OCI-LY3 (cell line): ENCODE data around the gene GRIN2A.

ENCODE experiments used
- H2AFZ ChIP-seq: fragments of 200-600, 300-600 bp; shearing (Covaris generic); 2 replicates; pipeline ENCODE4 v1.6.0; 2014; ENCODE audit warnings: antibody characterized with exemption, low read depth, low read length
- H3K27ac ChIP-seq: fragments of 200-600, 300-600 bp; sonication (generic); 2 replicates; pipeline ENCODE4 v1.5.1; 2014; ENCODE audit warnings: mild to moderate bottlenecking, low read length, moderate library complexity, mixed read lengths
- H3K27me3 ChIP-seq: fragments of 200-600, 300-600 bp; sonication (generic); 2 replicates; pipeline ENCODE4 v1.6.1; 2014; ENCODE audit warnings: low read depth, low read length, mixed read lengths
- H3K36me3 ChIP-seq: fragments of 200-600, 300-600 bp; sonication (generic); replicated peaks from 2 replicates; pipeline ENCODE3; 2014; ENCODE audit warnings: low read depth, low read length, mixed read lengths
- H3K4me1 ChIP-seq: fragments of 300-600, 200-600 bp; sonication (generic); 2 replicates; pipeline ENCODE4 v1.6.1; 2014; ENCODE audit warnings: low read length, mixed read lengths
- H3K4me2 ChIP-seq: fragments of 200-600, 300-600 bp; sonication (generic); 2 replicates; pipeline ENCODE4 v1.6.1; 2014; ENCODE audit warnings: low read length, mixed read lengths
- H3K4me3 ChIP-seq: fragments of 300-600, 200-600 bp; sonication (generic); 2 replicates; pipeline ENCODE4 v1.5.1; 2014; ENCODE audit warnings: antibody characterized with exemption, mild to moderate bottlenecking, low read length, moderate library complexity
- H3K79me2 ChIP-seq: fragments of 300-600, 200-600 bp; shearing (Covaris generic); 2 replicates; pipeline ENCODE4 v1.6.1; 2014; ENCODE audit warnings: mild to moderate bottlenecking, low read length, mixed read lengths
- H3K9ac ChIP-seq: fragments of 300-600, 200-600 bp; shearing (Covaris generic); 2 replicates; pipeline ENCODE4 v1.6.0; 2014; ENCODE audit warnings: mild to moderate bottlenecking, low read length, moderate library complexity
- H3K9me3 ChIP-seq: fragments of 200-600, 300-600 bp; shearing (Covaris generic); 2 replicates; pipeline ENCODE4 v1.6.1; 2014; ENCODE audit warnings: low read length, mixed read lengths; ENCODE audit not compliant: insufficient read depth
- H4K20me1 ChIP-seq: fragments of 200-600, 300-600 bp; sonication (generic); 2 replicates; pipeline ENCODE4 v1.6.1; 2016; ENCODE audit warnings: low read length, mixed read lengths; ENCODE audit not compliant: insufficient read depth
- EZH2phosphoT487 ChIP-seq: fragments of 200-600 bp; shearing (Covaris generic); IDR thresholded peaks from 2 replicates; pipeline ENCODE4 v1.6.1; 2018; ENCODE audit warnings: antibody characterized with exemption, mixed run types, low read depth
- TF ChIP-seq, protein P1 (sequence below): fragments of 200-600, 300-600 bp; sonication (generic); IDR thresholded peaks from 2 replicates; pipeline ENCODE4 v1.5.1; 2014; ENCODE audit warnings: antibody characterized with exemption, low read length, low read depth

GRIN2A gene

DNA sequence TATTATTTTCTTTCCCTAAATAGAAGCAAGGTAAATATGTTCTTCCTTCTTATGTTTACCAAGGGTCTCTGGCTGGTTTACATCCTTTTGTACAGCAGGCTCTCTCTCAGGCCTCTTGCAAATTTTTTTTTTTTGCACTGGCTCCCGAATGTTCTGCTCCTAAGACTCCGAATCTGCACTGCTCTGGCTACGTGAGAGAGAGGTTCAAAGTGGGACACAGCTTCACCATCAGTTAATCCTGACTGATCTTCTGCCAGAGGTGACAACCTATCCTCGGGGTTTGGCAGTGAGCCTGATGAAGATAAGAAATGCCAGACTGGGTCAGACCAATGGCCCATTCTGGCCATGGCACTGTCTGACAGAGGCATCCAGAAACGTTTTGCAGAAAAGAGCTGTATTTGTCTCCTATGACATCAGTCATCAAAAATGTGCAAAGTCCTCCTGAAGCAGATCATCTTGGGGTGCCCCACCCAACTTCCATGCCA lies 136.9 kb downstream of the GRIN2A start:
- H2AFZ ChIP-seq: no peak overlapping the region
- no peaks in the 10 kb centered on the region for H3K79me2 ChIP-seq
- no peak overlapping the region for H3K4me3 ChIP-seq
- H3K27ac ChIP-seq: no peak overlapping the region
- TF ChIP-seq EZH2phosphoT487: no peak
- TF ChIP-seq, protein P1, sequence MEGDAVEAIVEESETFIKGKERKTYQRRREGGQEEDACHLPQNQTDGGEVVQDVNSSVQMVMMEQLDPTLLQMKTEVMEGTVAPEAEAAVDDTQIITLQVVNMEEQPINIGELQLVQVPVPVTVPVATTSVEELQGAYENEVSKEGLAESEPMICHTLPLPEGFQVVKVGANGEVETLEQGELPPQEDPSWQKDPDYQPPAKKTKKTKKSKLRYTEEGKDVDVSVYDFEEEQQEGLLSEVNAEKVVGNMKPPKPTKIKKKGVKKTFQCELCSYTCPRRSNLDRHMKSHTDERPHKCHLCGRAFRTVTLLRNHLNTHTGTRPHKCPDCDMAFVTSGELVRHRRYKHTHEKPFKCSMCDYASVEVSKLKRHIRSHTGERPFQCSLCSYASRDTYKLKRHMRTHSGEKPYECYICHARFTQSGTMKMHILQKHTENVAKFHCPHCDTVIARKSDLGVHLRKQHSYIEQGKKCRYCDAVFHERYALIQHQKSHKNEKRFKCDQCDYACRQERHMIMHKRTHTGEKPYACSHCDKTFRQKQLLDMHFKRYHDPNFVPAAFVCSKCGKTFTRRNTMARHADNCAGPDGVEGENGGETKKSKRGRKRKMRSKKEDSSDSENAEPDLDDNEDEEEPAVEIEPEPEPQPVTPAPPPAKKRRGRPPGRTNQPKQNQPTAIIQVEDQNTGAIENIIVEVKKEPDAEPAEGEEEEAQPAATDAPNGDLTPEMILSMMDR: no peak
- H3K4me2 ChIP-seq: no peak overlapping the region
- H3K9ac ChIP-seq: no peak overlapping the region
- no peaks in the 10 kb centered on the region for H3K36me3 ChIP-seq
- no peaks in the 10 kb centered on the region for H4K20me1 ChIP-seq
- H3K9me3 ChIP-seq: no peaks in the 10 kb centered on the region
- H3K4me1 ChIP-seq: no peaks in the 10 kb centered on the region
- H3K27me3 ChIP-seq: no peaks in the 10 kb centered on the region

DNA sequence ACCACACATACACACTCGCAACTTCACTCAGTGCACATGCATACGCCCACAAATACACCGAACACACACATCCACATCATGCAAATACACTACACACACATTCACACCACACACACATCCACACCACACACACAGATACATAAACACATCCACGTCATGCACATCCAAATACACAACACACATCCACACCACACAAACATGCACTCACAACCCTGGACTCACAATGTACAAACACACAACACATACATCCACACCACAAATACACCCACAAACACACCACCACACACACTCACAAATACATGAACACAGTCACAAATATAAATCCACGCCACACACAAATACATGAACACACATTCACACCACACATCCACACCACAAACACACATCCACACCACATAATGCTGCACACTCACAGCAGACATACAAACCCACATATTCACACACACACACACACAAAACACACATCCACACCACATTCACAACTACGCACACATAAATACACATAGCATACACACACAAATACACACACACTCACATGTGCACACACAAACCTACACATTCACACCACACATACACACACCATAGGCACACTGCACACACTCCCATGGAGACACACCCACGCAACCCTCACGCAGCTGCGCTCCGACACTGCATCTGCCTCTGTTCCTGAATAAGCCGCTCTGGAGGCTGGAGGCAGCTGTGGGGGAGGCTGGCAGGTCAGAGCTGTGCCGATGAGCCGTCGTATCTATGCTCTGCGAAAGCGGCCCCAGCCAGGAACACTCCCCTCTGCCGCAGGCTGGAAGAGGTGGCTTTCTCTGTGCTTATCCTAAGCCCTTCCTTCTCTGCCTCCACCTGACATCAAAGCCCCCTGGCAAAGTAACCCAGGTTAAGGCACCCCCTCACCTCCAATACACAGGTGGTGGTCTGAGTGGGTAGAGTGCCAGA lies 141.8 kb downstream of the GRIN2A start:
- TF ChIP-seq, protein P1: no peak
- TF ChIP-seq EZH2phosphoT487: no peak
- Histone ChIP-seq H4K20me1 (no peaks in the 10 kb centered on the region), H3K9me3 (no peaks in the 10 kb centered on the region), H3K27me3 (no peaks in the 10 kb centered on the region; the same call in 1 of the 2 replicates), H3K4me1 (peaks cover 6% of the 10 kb centered on the region), H3K4me2 (no peak overlapping the region), H3K4me3 (no peak overlapping the region), H2AFZ (no peak overlapping the region), H3K36me3 (no peaks in the 10 kb centered on the region), H3K27ac (no peak overlapping the region), H3K9ac (no peak overlapping the region), H3K79me2 (no peaks in the 10 kb centered on the region)

DNA sequence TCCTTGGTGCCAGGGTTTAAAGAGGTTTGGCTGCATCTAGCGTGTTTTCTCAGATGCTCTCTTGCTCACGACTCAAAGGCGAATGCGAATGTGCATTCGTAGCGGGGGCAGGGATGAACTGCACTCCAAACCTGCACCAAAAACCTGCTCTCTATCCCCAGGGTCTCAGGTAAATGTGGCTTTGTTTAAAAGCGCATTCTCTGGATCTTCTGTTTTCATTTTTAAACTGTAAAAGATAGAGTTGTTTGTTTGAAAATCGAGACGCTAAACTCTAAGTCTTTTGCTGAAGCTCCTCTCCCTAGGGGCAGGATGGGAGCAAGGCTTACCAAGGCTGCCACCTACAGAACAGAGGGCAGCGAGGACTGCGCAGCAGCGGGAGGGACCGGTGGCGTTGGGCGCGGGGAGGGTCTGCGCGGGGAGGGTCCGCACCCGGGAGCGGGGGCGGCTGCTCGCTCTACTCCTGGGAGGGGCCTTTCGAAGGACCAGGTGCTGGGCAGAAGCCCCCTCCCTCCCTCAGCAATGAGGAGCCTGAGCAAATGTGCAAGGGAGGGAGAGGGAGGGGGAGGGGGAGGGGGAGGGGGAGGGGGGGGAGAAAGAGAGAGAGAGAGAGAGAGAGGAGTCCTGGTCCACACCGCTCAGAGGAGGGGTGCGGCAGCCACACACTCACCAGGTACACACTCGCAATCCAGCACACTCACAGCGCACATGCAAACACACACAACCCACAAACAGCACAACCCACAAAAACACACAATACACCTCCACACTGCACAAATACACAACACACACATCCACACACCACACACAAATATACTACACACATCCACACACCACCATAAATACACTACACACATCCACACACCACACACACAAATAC lies 142.8 kb downstream of the GRIN2A start:
- H3K27ac ChIP-seq: no peak overlapping the region
- H3K79me2 ChIP-seq: no peaks in the 10 kb centered on the region
- TF ChIP-seq EZH2phosphoT487: no peak
- TF ChIP-seq, protein P1: 0 out of 2 replicates have a peak, but pooled peaks have one; percentile 9
- H4K20me1 ChIP-seq: no peaks in the 10 kb centered on the region
- no peak overlapping the region for H3K4me2 ChIP-seq
- H2AFZ ChIP-seq: no peak overlapping the region
- no peak overlapping the region for H3K4me3 ChIP-seq
- H3K9ac ChIP-seq: no peak overlapping the region
- H3K4me1 ChIP-seq: peaks cover 7% of the 10 kb centered on the region
- H3K9me3 ChIP-seq: no peaks in the 10 kb centered on the region
- H3K27me3 ChIP-seq: no peaks in the 10 kb centered on the region; the same call in 1 of the 2 replicates
- no peaks in the 10 kb centered on the region for H3K36me3 ChIP-seq

DNA sequence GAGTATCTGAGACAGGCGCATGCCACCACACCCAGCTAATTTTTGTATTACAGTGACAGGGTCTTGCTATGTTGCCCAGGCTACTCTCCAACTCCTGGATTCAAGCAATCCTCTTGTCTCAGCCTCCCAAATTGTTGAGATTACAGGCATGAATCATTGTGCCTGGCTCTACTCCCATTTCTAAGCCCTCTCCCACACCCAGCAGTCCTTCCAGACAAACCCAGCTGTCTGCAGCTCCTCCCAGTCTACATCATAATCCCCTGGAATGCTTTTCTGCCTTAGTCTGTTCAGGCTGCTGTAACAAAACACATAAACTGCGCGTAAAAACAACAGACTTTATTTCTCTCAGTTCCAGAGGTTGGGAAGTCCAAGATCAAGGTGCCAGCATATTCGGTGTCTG lies 144.5 kb downstream of the GRIN2A start:
- Histone ChIP-seq H3K4me3 (no peak overlapping the region), H3K4me2 (no peak overlapping the region)

More for the DNA sequence above, 144.5 kb downstream of the GRIN2A start:
- no peaks in the 10 kb centered on the region; the same call in 1 of the 2 replicates for H3K27me3 ChIP-seq
- H3K79me2 ChIP-seq: no peaks in the 10 kb centered on the region
- H3K27ac ChIP-seq: no peak overlapping the region
- no peaks in the 10 kb centered on the region for H4K20me1 ChIP-seq
- TF ChIP-seq, protein P1: no peak
- TF ChIP-seq EZH2phosphoT487: no peak
- no peaks in the 10 kb centered on the region for H3K9me3 ChIP-seq
- no peak overlapping the region for H2AFZ ChIP-seq
- no peaks in the 10 kb centered on the region for H3K36me3 ChIP-seq
- H3K9ac ChIP-seq: no peak overlapping the region
- peaks cover 7% of the 10 kb centered on the region for H3K4me1 ChIP-seq
